ENCODE results near the gene LCP1. TPM values are rescaled to one million over a fixed set of nuclear protein-coding genes. Genes with fewer than 3 reads are reported as not detected.

The LCP1 gene
- total RNA-seq, 6 experiments from 2014 or later = 0.05 TPM; not detected in 5

GRCh38 chr13:46202188-46202795 lies 20.3 kb upstream of the LCP1 start:
- Mint-ChIP-seq H3K4me3 (no peak overlapping the region), H3K27me3 (ENCODE audit: insufficient read depth) (peaks cover 6% of the 10 kb centered on the region; the same call in 1 of the 2 replicates), H3K27ac (no peak overlapping the region), H3K4me1 (ENCODE audit: low read depth) (no peaks in the 10 kb centered on the region), H3K9me3 (no peaks in the 10 kb centered on the region), H3K36me3 (ENCODE audit: low read depth) (no peaks in the 10 kb centered on the region)
- TF ChIP-seq CTCF (IDR thresholded peaks at IDR 0.05) = no peak
- no peak for DNase-seq

- Mint-ChIP-seq H3K4me3 (no peak overlapping the region), H3K9me3 (no peaks in the 10 kb centered on the region), H3K27me3 (ENCODE audit: insufficient read depth) (no peaks in the 10 kb centered on the region), H3K4me1 (ENCODE audit: low read depth) (no peaks in the 10 kb centered on the region), H3K36me3 (ENCODE audit: low read depth) (no peaks in the 10 kb centered on the region), H3K27ac (no peak overlapping the region)
- DNase-seq = no peak
- no peak for TF ChIP-seq CTCF (IDR thresholded peaks at IDR 0.05)
These were observed 16.8 kb upstream of the LCP1 start for GRCh38 chr13:46198696-46199193.

GRCh38 chr13:46197299-46198048 lies 15.5 kb upstream of the LCP1 start:
- Mint-ChIP-seq H3K27me3 (ENCODE audit: insufficient read depth) (no peaks in the 10 kb centered on the region), H3K36me3 (ENCODE audit: low read depth) (no peaks in the 10 kb centered on the region), H3K9me3 (no peaks in the 10 kb centered on the region), H3K27ac (no peak overlapping the region), H3K4me1 (ENCODE audit: low read depth) (no peaks in the 10 kb centered on the region), H3K4me3 (no peak overlapping the region)
- no peak for DNase-seq
- TF ChIP-seq CTCF (IDR thresholded peaks at IDR 0.05) = no peak

GRCh38 chr13:46195016-46195415 lies 13.0 kb upstream of the LCP1 start:
- no peak for TF ChIP-seq CTCF (IDR thresholded peaks at IDR 0.05)
- no peak overlapping the region for H3K4me3 Mint-ChIP-seq
- no peak for DNase-seq
- no peaks in the 10 kb centered on the region for H3K9me3 Mint-ChIP-seq
- H3K27ac Mint-ChIP-seq = no peak overlapping the region
- no peaks in the 10 kb centered on the region for H3K36me3 Mint-ChIP-seq (ENCODE audit: low read depth)
- H3K27me3 Mint-ChIP-seq (ENCODE audit: insufficient read depth) = peaks cover 6% of the 10 kb centered on the region; the same call in 1 of the 2 replicates
- H3K4me1 Mint-ChIP-seq (ENCODE audit: low read depth) = no peaks in the 10 kb centered on the region

GRCh38 chr13:46192412-46192811 lies 10.4 kb upstream of the LCP1 start:
- no peak for TF ChIP-seq CTCF (IDR thresholded peaks at IDR 0.05)
- Mint-ChIP-seq H3K4me3 (no peak overlapping the region), H3K9me3 (no peaks in the 10 kb centered on the region), H3K4me1 (ENCODE audit: low read depth) (no peaks in the 10 kb centered on the region), H3K36me3 (ENCODE audit: low read depth) (no peaks in the 10 kb centered on the region), H3K27ac (no peak overlapping the region), H3K27me3 (ENCODE audit: insufficient read depth) (peaks cover 7% of the 10 kb centered on the region; the same call in 1 of the 2 replicates)
- DNase-seq = no peak

Measured in HFFc6 (cell line).